Stomach (tissue), 4 donors: ENCODE results near the gene ALPK1.

Experiments
- EP300 ChIP-seq: sonication (generic); formaldehyde crosslinking; IDR thresholded peaks from one replicate; pipeline ENCODE4 v1.6.1; 2017; ENCODE audit warnings: antibody characterized with exemption
- POLR2A ChIP-seq, 4 donors: fragments of 450-650 bp; IDR thresholded peaks; one replicate each; pipeline ENCODE4 v1.6.1; 2016; ENCODE audit warnings: antibody characterized with exemption in 4 of 4, control low read depth in 2 of 4, mild to moderate bottlenecking in 1 of 4, moderate library complexity in 1 of 4
- POLR2AphosphoS5 ChIP-seq, 3 donors: sonication (generic); formaldehyde crosslinking; IDR thresholded peaks; one replicate each; pipeline ENCODE4 v1.6.1; 2016; ENCODE audit warnings: antibody characterized with exemption in 3 of 3
- TF ChIP-seq, protein P1 (sequence below), 7 experiments: fragments of 450-650 bp in 4 of 7; fragments of 200-600 bp in 3 of 7; sonication (generic) in 3 of 7; IDR thresholded peaks; one replicate each; pipeline ENCODE4 v1.5.1; 2016 to 2019; ENCODE audit warnings: antibody characterized with exemption in 7 of 7, control low read depth in 2 of 7, mild to moderate bottlenecking in 1 of 7

DNA sequence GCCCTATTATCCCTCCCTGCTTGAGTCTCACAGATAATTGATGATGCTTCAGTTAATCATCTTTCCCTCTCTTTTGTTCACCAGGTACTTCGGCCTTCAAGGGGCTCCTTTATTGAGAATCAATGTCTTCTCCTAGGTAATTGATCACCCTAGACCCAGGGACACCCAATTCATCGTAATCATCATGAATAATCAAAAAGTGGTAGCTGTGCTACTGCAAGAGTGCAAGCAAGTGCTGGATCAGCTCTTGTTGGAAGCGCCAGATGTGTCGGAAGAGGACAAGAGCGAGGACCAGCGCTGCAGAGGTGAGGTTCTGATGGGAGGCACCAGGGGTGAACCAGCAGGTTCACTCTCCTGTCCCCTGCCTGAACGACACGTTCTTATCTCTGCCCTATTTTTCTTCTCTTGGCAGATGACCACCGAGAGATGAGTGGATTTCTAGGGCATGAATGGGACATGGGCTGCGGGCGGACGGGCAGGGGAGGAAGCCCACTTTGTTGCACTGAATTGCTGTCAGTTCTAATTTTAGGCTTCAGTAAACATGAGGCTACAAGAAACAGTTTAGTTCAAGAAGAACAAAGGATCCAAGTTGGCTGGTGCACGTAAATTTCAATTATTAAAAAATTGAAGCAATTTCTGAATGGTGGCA lies 80.5 kb downstream of the ALPK1 start:
- no peak for TF ChIP-seq EP300
- TF ChIP-seq, protein P1, sequence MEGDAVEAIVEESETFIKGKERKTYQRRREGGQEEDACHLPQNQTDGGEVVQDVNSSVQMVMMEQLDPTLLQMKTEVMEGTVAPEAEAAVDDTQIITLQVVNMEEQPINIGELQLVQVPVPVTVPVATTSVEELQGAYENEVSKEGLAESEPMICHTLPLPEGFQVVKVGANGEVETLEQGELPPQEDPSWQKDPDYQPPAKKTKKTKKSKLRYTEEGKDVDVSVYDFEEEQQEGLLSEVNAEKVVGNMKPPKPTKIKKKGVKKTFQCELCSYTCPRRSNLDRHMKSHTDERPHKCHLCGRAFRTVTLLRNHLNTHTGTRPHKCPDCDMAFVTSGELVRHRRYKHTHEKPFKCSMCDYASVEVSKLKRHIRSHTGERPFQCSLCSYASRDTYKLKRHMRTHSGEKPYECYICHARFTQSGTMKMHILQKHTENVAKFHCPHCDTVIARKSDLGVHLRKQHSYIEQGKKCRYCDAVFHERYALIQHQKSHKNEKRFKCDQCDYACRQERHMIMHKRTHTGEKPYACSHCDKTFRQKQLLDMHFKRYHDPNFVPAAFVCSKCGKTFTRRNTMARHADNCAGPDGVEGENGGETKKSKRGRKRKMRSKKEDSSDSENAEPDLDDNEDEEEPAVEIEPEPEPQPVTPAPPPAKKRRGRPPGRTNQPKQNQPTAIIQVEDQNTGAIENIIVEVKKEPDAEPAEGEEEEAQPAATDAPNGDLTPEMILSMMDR (IDR thresholded peaks at IDR 0.05) = no peak
- no peak for TF ChIP-seq POLR2AphosphoS5 (IDR thresholded peaks at IDR 0.05)
- no peak for TF ChIP-seq POLR2A (IDR thresholded peaks at IDR 0.05)
